CD14-positive monocyte (primary cell): Measurements from ENCODE around the gene UBE2H. TPM values are rescaled to one million over a fixed set of nuclear protein-coding genes. Genes with fewer than 3 reads are reported as not detected.
"Not testable (repeated sequence)": the region's sequence is repeated elsewhere in the genome, so short reads cannot be mapped to it uniquely, and the experiment has no call there.

Experiments
- DNase-seq, 3 donors: peaks; one replicate each; pipeline ENCODE4 v3.0.0-alpha.2; 2011 to 2022
- H2AFZ ChIP-seq: 2 replicates; pipeline ENCODE4 v1.6.0; 2012; ENCODE audit warnings: mild to moderate bottlenecking, low read depth, low read length, inconsistent platforms; ENCODE audit not compliant: insufficient read depth, poor library complexity, severe bottlenecking
- H3K27ac ChIP-seq, 2 donors: 1 replicate in 1 of 2; 2 replicates in 1 of 2; pipeline ENCODE4 v1.5.1; 2012 to 2013; ENCODE audit warnings: low read length in 2 of 2, control low read depth in 1 of 2, inconsistent platforms in 1 of 2, low read depth in 1 of 2, mild to moderate bottlenecking in 1 of 2
- H3K27me3 ChIP-seq, 2 donors: one replicate each; pipeline versions ENCODE4 v1.6.0 to v1.6.1; 2011 to 2013; ENCODE audit warnings: low read length in 2 of 2; ENCODE audit not compliant: control insufficient read depth in 2 of 2, insufficient read depth in 2 of 2
- H3K36me3 ChIP-seq, 2 donors: replicated peaks in 1 of 2; 1 replicate in 1 of 2; 2 replicates in 1 of 2; pipeline versions ENCODE4 v1.5.1 to v1.6.1; 2012 to 2013; ENCODE audit warnings: low read length in 2 of 2, control low read depth in 1 of 2, inconsistent platforms in 1 of 2, mild to moderate bottlenecking in 1 of 2; ENCODE audit not compliant: insufficient read depth in 2 of 2, control insufficient read depth in 1 of 2
- H3K4me1 ChIP-seq, 2 donors: 1 replicate in 1 of 2; 2 replicates in 1 of 2; pipeline versions ENCODE4 v1.5.1 to v1.6.1; 2012 to 2013; ENCODE audit warnings: low read length in 2 of 2, control low read depth in 1 of 2, inconsistent platforms in 1 of 2, mild to moderate bottlenecking in 1 of 2, moderate library complexity in 1 of 2; ENCODE audit not compliant: insufficient read depth in 2 of 2, control insufficient read depth in 1 of 2
- H3K4me2 ChIP-seq: replicated peaks from 2 replicates; pipeline ENCODE3; 2012; ENCODE audit warnings: low read length, moderate library complexity, mild to moderate bottlenecking; ENCODE audit not compliant: poor library complexity, severe bottlenecking; ENCODE audit errors: extremely low read depth
- H3K4me3 ChIP-seq, 3 experiments: fragments of 200-600 bp in 1 of 3; sonication (generic) in 1 of 3; replicated peaks in 1 of 3; 1 replicate in 2 of 3; 2 replicates in 1 of 3; pipeline ENCODE4 v1.5.1; 2011 to 2013; ENCODE audit warnings: low read length in 3 of 3, mild to moderate bottlenecking in 3 of 3, control low read depth in 2 of 3, low read depth in 2 of 3, inconsistent platforms in 1 of 3, moderate library complexity in 1 of 3
- H3K79me2 ChIP-seq: 2 replicates; pipeline ENCODE4 v1.6.0; 2012; ENCODE audit warnings: mild to moderate bottlenecking, control low read depth, inconsistent platforms, low read length, moderate library complexity; ENCODE audit not compliant: insufficient read depth
- H3K9ac ChIP-seq: 2 replicates; pipeline ENCODE4 v1.6.0; 2017; ENCODE audit warnings: low read length, mild to moderate bottlenecking; ENCODE audit not compliant: insufficient read depth, poor library complexity, severe bottlenecking
- H3K9me3 ChIP-seq, 2 donors: replicated peaks in 1 of 2; 1 replicate in 1 of 2; 2 replicates in 1 of 2; pipeline versions ENCODE4 v1.5.1 to v1.6.1; 2012 to 2013; ENCODE audit warnings: low read length in 2 of 2, control low read depth in 1 of 2; ENCODE audit not compliant: control insufficient read depth in 1 of 2, insufficient read depth in 1 of 2
- H4K20me1 ChIP-seq: 2 replicates; pipeline ENCODE4 v1.6.0; 2012; ENCODE audit warnings: mild to moderate bottlenecking, low read length, control low read depth, moderate library complexity; ENCODE audit not compliant: insufficient read depth
- H3K27ac Mint-ChIP-seq, 7 donors: one replicate each; pipeline ENCODE4 v1.8.0; 2020; ENCODE audit warnings: mild to moderate bottlenecking in 7 of 7, mixed read lengths in 7 of 7, moderate library complexity in 6 of 7, inconsistent platforms in 2 of 7
- H3K27me3 Mint-ChIP-seq, 3 donors: one replicate each; pipeline ENCODE4 v1.8.0; 2021 to 2022; ENCODE audit warnings: low read depth in 3 of 3, mild to moderate bottlenecking in 3 of 3, mixed read lengths in 3 of 3, moderate library complexity in 3 of 3, inconsistent platforms in 1 of 3
- H3K36me3 Mint-ChIP-seq, 2 donors: one replicate each; pipeline ENCODE4 v1.8.0; 2020; ENCODE audit warnings: mixed read lengths in 2 of 2, inconsistent platforms in 1 of 2, mild to moderate bottlenecking in 1 of 2
- H3K4me1 Mint-ChIP-seq: one replicate; pipeline ENCODE4 v1.8.0; 2020; ENCODE audit warnings: mild to moderate bottlenecking, mixed read lengths
- H3K4me3 Mint-ChIP-seq, 2 donors: one replicate each; pipeline ENCODE4 v1.8.0; 2020; ENCODE audit warnings: mild to moderate bottlenecking in 2 of 2, mixed read lengths in 2 of 2, moderate library complexity in 1 of 2
- H3K9me3 Mint-ChIP-seq, 7 donors: one replicate each; pipeline ENCODE4 v1.8.0; 2020 to 2022; ENCODE audit warnings: mixed read lengths in 7 of 7, mild to moderate bottlenecking in 6 of 7, moderate library complexity in 6 of 7, inconsistent platforms in 2 of 7
- WGBS: methylation state at CpG from one replicate; pipeline ENCODE4 v1.1.5; 2013; ENCODE audit warnings: missing lambda C conversion rate; ENCODE audit not compliant: insufficient coverage; 5-methylcytosine and 5-hydroxymethylcytosine counted together
- intact Hi-C, 2 donors: fragments of 100-400 bp; cut with micrococcal nuclease; formaldehyde crosslinking; loops; one replicate each; pipeline versions ENCODE4 v1.15.0 to v1.15.1; 2023
- polyA plus RNA-seq, 3 donors: library from polyadenylated mRNA; depleted of rRNA in 1 of 3; unstranded in 2 of 3; stranded (reverse) in 1 of 3; fragments of 300-500 nt in 2 of 3; fragments of >200 nt in 1 of 3; fragmentation: Illumina TruSeq in 2 of 3; gene quantifications; 1 replicate in 2 of 3; 2 replicates in 1 of 3; pipeline ENCODE4 v1.2.3, GENCODE V29; 2012 to 2021
- TF ChIP-seq, protein P1 (sequence below): fragments of 200-600 bp; IDR thresholded peaks from one replicate; pipeline ENCODE4 v1.8.0; 2022; ENCODE audit warnings: antibody characterized with exemption, mild to moderate bottlenecking

The UBE2H gene
- polyA plus RNA-seq, 3 donors = 12.6 to 26.0 (median 16.0) TPM

DNA sequence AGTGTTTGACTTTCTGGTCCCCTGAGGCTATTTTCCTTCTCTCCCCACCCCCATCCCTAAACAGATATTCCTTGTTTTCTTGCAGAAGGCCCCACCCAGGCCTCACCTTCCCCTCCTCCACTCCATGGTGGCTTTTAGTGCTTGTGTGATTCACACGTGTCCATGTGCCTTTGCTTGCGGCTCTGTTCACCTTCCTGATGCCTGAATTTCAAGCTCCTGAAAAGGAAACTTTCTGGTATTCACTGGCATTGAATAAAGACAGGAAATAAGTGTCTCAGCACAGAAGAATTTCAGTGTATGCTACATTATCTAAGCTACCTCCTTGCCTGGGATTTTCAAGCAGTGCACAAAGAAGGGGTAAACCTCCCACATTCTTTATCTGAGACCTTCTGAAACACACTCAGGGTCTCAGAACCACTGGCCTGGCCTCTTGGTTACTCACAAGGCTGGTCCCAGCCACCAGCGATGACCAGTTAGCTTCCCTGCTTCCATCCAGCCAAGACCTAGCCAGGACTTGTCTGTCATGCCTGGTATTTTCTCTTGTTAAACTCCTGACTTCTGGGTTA lies 17.2 kb upstream of the UBE2H start:
- H3K27ac ChIP-seq = no peak overlapping the region
- H3K4me1 Mint-ChIP-seq = no peaks in the 10 kb centered on the region
- WGBS = 97% methylated on average over 3 of the region's 3 CpGs
- no peaks in the 10 kb centered on the region for H4K20me1 ChIP-seq
- H3K36me3 Mint-ChIP-seq = no peaks in the 10 kb centered on the region
- intact Hi-C loops = no loop called here
- no peaks in the 10 kb centered on the region for H3K4me1 ChIP-seq
- H3K9ac ChIP-seq = no peak overlapping the region
- no peaks in the 10 kb centered on the region for H3K9me3 ChIP-seq
- peak overlapping the region in 1 of 7 donors; percentile 27 for H3K27ac Mint-ChIP-seq
- H3K79me2 ChIP-seq = no peaks in the 10 kb centered on the region
- H3K9me3 Mint-ChIP-seq = no peaks in the 10 kb centered on the region
- H2AFZ ChIP-seq = no peak overlapping the region
- peaks cover 2 to 4% (median 4%) of the 10 kb centered on the region in 3 donors for H3K27me3 Mint-ChIP-seq
- H3K36me3 ChIP-seq = no peaks in the 10 kb centered on the region
- no peak overlapping the region for H3K4me3 Mint-ChIP-seq
- no peak overlapping the region for H3K4me3 ChIP-seq
- DNase-seq = no peak
- H3K4me2 ChIP-seq = no peak overlapping the region
- TF ChIP-seq, protein P1, sequence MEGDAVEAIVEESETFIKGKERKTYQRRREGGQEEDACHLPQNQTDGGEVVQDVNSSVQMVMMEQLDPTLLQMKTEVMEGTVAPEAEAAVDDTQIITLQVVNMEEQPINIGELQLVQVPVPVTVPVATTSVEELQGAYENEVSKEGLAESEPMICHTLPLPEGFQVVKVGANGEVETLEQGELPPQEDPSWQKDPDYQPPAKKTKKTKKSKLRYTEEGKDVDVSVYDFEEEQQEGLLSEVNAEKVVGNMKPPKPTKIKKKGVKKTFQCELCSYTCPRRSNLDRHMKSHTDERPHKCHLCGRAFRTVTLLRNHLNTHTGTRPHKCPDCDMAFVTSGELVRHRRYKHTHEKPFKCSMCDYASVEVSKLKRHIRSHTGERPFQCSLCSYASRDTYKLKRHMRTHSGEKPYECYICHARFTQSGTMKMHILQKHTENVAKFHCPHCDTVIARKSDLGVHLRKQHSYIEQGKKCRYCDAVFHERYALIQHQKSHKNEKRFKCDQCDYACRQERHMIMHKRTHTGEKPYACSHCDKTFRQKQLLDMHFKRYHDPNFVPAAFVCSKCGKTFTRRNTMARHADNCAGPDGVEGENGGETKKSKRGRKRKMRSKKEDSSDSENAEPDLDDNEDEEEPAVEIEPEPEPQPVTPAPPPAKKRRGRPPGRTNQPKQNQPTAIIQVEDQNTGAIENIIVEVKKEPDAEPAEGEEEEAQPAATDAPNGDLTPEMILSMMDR = no peak
- no peaks in the 10 kb centered on the region for H3K27me3 ChIP-seq

DNA sequence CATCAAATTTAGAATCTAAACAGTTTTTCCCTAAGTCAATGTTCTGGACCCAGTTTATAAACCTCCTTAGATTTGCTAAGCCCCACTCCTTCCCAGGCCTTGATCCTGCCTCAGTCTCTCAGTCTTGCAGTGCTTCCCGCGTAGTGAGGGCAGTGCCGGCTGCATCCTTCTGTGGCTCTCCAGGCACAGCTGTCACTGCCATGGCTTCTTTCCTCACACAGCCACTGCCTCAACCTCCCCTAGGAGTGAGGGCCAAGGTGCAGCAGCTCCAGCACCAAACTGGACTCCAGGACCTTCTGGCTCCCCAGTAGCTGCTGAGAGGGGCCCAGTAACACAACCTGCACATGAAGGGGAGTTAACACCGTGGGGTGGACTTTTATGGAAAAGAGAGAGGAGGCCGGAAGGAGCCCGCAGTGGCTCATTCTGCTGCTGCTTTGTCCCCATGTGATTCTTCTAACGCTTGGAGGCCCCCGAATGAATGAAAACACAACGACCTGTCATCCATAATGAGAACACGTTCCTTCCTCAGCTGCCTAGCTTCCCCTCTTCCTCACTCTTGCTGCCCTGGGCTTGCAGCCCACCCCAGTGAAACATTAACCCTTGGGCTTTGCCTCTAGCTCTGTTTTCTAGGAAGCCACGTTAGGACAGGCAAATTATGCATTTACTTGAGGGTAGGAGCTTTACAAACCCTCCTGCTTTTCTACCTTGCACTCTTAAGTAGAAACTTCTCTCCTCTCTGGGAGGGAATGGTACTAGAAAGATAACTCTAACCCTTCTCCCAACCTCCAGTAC lies 16.0 kb upstream of the UBE2H start:
- Histone ChIP-seq H3K9me3 (no peaks in the 10 kb centered on the region), H4K20me1 (no peaks in the 10 kb centered on the region), H3K4me1 (no peaks in the 10 kb centered on the region), H3K36me3 (no peaks in the 10 kb centered on the region), H3K4me2 (no peak overlapping the region), H3K4me3 (no peak overlapping the region), H3K27ac (no peak overlapping the region), H3K79me2 (no peaks in the 10 kb centered on the region), H3K9ac (no peak overlapping the region), H3K27me3 (no peaks in the 10 kb centered on the region), H2AFZ (no peak overlapping the region)
- Mint-ChIP-seq H3K27me3 (peaks cover 2 to 10% (median 2%) of the 10 kb centered on the region in 3 donors), H3K4me3 (no peak overlapping the region), H3K9me3 (no peaks in the 10 kb centered on the region), H3K4me1 (no peaks in the 10 kb centered on the region), H3K36me3 (no peaks in the 10 kb centered on the region), H3K27ac (peak overlapping the region in 1 of 7 donors; percentile 31)
- TF ChIP-seq, protein P1 = no peak
- DNase-seq = no peak
- WGBS = 80% methylated on average over 7 of the region's 11 CpGs
- intact Hi-C loops = no loop called here

- H3K9ac ChIP-seq, H3K27ac ChIP-seq, H3K36me3 ChIP-seq, H3K27ac Mint-ChIP-seq, H3K27me3 Mint-ChIP-seq, H3K4me2 ChIP-seq, H3K4me3 ChIP-seq, H3K4me3 Mint-ChIP-seq, H3K27me3 ChIP-seq, H3K79me2 ChIP-seq, DNase-seq, intact Hi-C loops, H3K9me3 Mint-ChIP-seq, H3K9me3 ChIP-seq, H3K36me3 Mint-ChIP-seq, H2AFZ ChIP-seq, H4K20me1 ChIP-seq: not testable (repeated sequence)
- WGBS = 97% methylated on average over 4 of the region's 4 CpGs
- peaks cover 10 to 12% of the 10 kb centered on the region in 2 donors for H3K4me1 ChIP-seq
- peaks cover 18% of the 10 kb centered on the region for H3K4me1 Mint-ChIP-seq
These were observed 7.4 kb upstream of the UBE2H start for GRCh38 chr7:129960204-129960475.
